Hepatic stellate cell (primary cell): Measurements from ENCODE around the gene COMMD7.
"Not testable (repeated sequence)": the region's sequence is repeated elsewhere in the genome, so short reads cannot be mapped to it uniquely, and the experiment has no call there.

Experiments used
- DNase-seq: peaks from one replicate; pipeline ENCODE4 v3.0.0; 2011; ENCODE audit warnings: low spot score

The COMMD7 gene

GRCh38 chr20:32728435-32728834, 14.8 kb downstream of the COMMD7 start:
- not testable (repeated sequence) for DNase-seq

- peak; percentile 81 for DNase-seq
Measured at GRCh38 chr20:32727683-32728082, 15.6 kb downstream of the COMMD7 start.

GRCh38 chr20:32718749-32719348, 24.4 kb downstream of the COMMD7 start:
- no peak for DNase-seq

GRCh38 chr20:32711346-32711745, 31.9 kb downstream of the COMMD7 start:
- DNase-seq, result no peak

GRCh38 chr20:32709632-32710121, 33.6 kb downstream of the COMMD7 start:
- no peak for DNase-seq

- not testable (repeated sequence) for DNase-seq
Measured at GRCh38 chr20:32709029-32709631, 34.1 kb downstream of the COMMD7 start.

GRCh38 chr20:32707691-32708581, 35.3 kb downstream of the COMMD7 start:
- peak; percentile 58 for DNase-seq

GRCh38 chr20:32706486-32706885, 36.8 kb downstream of the COMMD7 start:
- no peak for DNase-seq

- DNase-seq, result no peak
Measured at GRCh38 chr20:32702706-32703425, 40.4 kb downstream of the COMMD7 start.

- DNase-seq, result no peak
Measured at GRCh38 chr20:32697608-32698007, 45.7 kb downstream of the COMMD7 start.

- no peak for DNase-seq
Measured at GRCh38 chr20:32695089-32695488, 48.2 kb downstream of the COMMD7 start.

GRCh38 chr20:32688966-32689365, 54.3 kb downstream of the COMMD7 start:
- not testable (repeated sequence) for DNase-seq

- DNase-seq, result no peak
Measured at GRCh38 chr20:32687180-32687532, 56.1 kb downstream of the COMMD7 start.

- no peak for DNase-seq
Measured at GRCh38 chr20:32686530-32687179, 56.6 kb downstream of the COMMD7 start.

GRCh38 chr20:32685541-32686529, 57.4 kb downstream of the COMMD7 start:
- peak; percentile 40 for DNase-seq

- no peak for DNase-seq
Measured at GRCh38 chr20:32682508-32682987, 60.7 kb downstream of the COMMD7 start.

GRCh38 chr20:32681175-32682084, 61.8 kb downstream of the COMMD7 start:
- no peak for DNase-seq

- no peak for DNase-seq
Measured at GRCh38 chr20:32680544-32681174, 62.6 kb downstream of the COMMD7 start.

GRCh38 chr20:32678948-32679347, 64.3 kb downstream of the COMMD7 start:
- no peak for DNase-seq
